Activated T-helper 2 cell treated with anti-CD3 and anti-CD28 coated beads, Interferon-gamma antibody, Interleukin-2, Interleukin-4, amounts not matched to agents 10 μg/mL and 5 μg/mL and 100 μg/mL, durations not matched to agents 14 hours and 24 hours and 36 hours (primary cell): Measurements from ENCODE around the gene DPH2. TPM values are rescaled to one million over a fixed set of nuclear protein-coding genes. Genes with fewer than 3 reads are reported as not detected.

Source experiments
- total RNA-seq: library from RNA; stranded (reverse); gene quantifications from 2 replicates; pipeline ENCODE4 v1.2.3, GENCODE V29; 2022

The DPH2 gene
- total RNA-seq, 1 donor from 2014 or later: 48.2 TPM

Other genes with a start within 250 kb of the DPH2 start
- gene ARTN, start 36.2 kb upstream of the DPH2 start, total RNA-seq: 0.21 and 0.39 TPM in 2 replicates
- 26.4 and 26.8 TPM in 2 replicates for gene IPO13, start 23.1 kb upstream of the DPH2 start, total RNA-seq
- 156 and 160 TPM in 2 replicates for gene ATP6V0B, start 5.0 kb downstream of the DPH2 start, total RNA-seq
- gene B4GALT2, start 9.2 kb downstream of the DPH2 start, total RNA-seq: 53.9 and 57.7 TPM in 2 replicates
- gene CCDC24, start 21.6 kb downstream of the DPH2 start, total RNA-seq: 2.1 and 2.3 TPM in 2 replicates
- 2.1 and 3.2 TPM in 2 replicates for gene SLC6A9, start 61.5 kb downstream of the DPH2 start, total RNA-seq
- not detected in 2 replicates for gene KLF17, start 148.8 kb downstream of the DPH2 start, total RNA-seq
- gene KLF18, start 171.6 kb downstream of the DPH2 start, total RNA-seq: not detected in 2 replicates
- 32.8 and 36.8 TPM in 2 replicates for gene DMAP1, start 243.5 kb downstream of the DPH2 start, total RNA-seq